C4-2B (cell line): ENCODE results near the gene GLT8D1.

Experiments used
- CTCF ChIP-seq: fragments of 450-650 bp; conservative IDR thresholded peaks from 2 replicates; pipeline ENCODE4 v1.5.1; 2017; ENCODE audit warnings: mild to moderate bottlenecking
- ZFX ChIP-seq: fragments of 450-650 bp; IDR thresholded peaks from 2 replicates; pipeline ENCODE4 v1.6.1; 2017

DNA sequence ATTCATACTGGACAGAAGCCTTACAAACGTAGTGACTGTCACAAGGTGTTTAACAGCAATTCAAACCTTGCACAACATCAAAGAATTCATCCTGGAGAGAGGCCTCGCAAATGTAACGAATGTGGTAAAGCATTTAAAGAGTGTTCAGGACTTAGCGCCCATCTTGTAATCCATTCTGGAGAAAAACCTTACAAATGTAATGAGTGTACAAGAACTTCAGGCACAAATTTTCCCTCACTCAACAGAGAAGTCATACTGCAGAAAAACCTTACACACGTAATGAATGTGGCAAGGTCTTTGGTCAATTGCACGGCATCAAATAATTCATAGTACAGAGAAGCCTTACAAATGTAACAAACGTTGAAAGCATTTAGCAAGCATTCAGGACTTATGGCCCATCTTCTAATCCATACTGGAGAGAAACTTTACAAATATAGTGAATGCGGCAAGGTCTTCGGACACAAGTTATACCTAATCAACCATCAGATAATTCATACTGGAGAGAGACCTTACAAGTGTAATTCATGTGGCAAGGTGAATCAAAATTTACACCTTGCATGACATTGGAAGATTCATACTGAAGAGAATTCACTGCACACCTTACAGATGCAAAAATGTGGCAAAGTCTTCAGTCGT, 27.8 kb upstream of the GLT8D1 start:
- TF ChIP-seq CTCF (no peak), ZFX (no peak)
